Measurements from ENCODE around the gene MOGAT2.

MOGAT2 gene

GRCh38 chr11:75705541-75705940 lies 12.1 kb upstream of the MOGAT2 start:
- no peak for TF ChIP-seq CTCF (IDR thresholded peaks at IDR 0.05; ENCODE audit: control insufficient read depth, insufficient read depth, low read depth, low read length, missing control alignments)
- no peak overlapping the region for H3K4me3 ChIP-seq (ENCODE audit: control insufficient read depth, low read depth, low read length)
- no peak for DNase-seq (ENCODE audit: low read depth)

- TF ChIP-seq CTCF (IDR thresholded peaks at IDR 0.05; ENCODE audit: control insufficient read depth, insufficient read depth, low read depth, low read length, missing control alignments): peak; percentile 93
- peak; percentile 17 for DNase-seq (ENCODE audit: low read depth)
- H3K4me3 ChIP-seq (ENCODE audit: control insufficient read depth, low read depth, low read length): no peak overlapping the region
These were observed 11.3 kb upstream of the MOGAT2 start for GRCh38 chr11:75706260-75706729.

DNA sequence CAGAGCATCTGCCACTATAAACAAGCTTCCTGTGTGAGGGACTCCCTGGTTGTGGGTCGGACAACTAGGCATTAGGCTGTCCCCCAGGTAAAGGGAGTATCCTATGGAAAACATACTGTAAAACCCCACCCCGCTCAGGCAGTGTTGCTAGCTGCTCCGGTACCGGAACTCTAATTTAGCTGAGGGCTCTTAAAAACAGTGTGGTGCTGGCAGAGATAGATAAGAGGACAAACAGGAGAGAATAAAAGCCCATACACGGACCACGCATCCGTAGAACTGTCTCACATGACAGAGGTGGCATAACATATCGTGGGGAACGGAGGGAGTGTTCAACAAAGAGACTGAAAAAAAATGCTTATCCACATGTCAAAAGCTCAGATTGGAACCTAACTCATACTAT lies 3.4 kb upstream of the MOGAT2 start:
- TF ChIP-seq CTCF (IDR thresholded peaks at IDR 0.05; ENCODE audit: control insufficient read depth, insufficient read depth, low read depth, low read length, missing control alignments): no peak
- no peak overlapping the region for H3K4me3 ChIP-seq (ENCODE audit: control insufficient read depth, low read depth, low read length)
- DNase-seq (ENCODE audit: low read depth): no peak

DNA sequence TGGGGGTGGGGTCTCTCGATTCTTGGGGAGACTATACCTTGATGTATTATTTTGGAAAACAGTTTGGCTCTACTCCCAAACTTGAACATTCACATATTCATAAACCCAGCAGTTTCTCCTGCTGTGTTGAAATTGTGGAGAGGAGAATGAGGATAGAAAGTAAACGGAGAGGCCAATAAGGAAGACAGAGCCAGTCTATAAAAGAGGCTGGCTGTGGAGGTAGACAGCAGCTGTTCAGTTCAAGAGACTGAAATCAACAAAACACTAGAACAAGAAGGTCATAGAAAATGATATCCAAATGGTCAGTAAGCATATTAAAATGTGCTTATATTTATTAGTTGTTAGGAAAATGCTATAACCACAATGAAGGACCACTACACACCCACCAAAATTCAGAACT lies 1.9 kb upstream of the MOGAT2 start:
- no peak overlapping the region for H3K4me3 ChIP-seq (ENCODE audit: control insufficient read depth, low read depth, low read length)
- TF ChIP-seq CTCF (IDR thresholded peaks at IDR 0.05; ENCODE audit: control insufficient read depth, insufficient read depth, low read depth, low read length, missing control alignments): no peak
- DNase-seq (ENCODE audit: low read depth): no peak

GRCh38 chr11:75716659-75717058 lies 979 bp upstream of the MOGAT2 start:
- no peak for DNase-seq (ENCODE audit: low read depth)
- no peak for TF ChIP-seq CTCF (IDR thresholded peaks at IDR 0.05; ENCODE audit: control insufficient read depth, insufficient read depth, low read depth, low read length, missing control alignments)
- no peak overlapping the region for H3K4me3 ChIP-seq (ENCODE audit: control insufficient read depth, low read depth, low read length)

GRCh38 chr11:75718419-75719339 lies 1.0 kb downstream of the MOGAT2 start:
- no peak overlapping the region for H3K4me3 ChIP-seq (ENCODE audit: control insufficient read depth, low read depth, low read length)
- DNase-seq (ENCODE audit: low read depth): no peak
- TF ChIP-seq CTCF (IDR thresholded peaks at IDR 0.05; ENCODE audit: control insufficient read depth, insufficient read depth, low read depth, low read length, missing control alignments): no peak

All from AG09309 (cell line).